Spleen (tissue), 7 donors: ENCODE measurements around the gene MECP2.

Experiments
- POLR2A ChIP-seq, 3 donors: fragments of 450-650 bp; IDR thresholded peaks; one replicate each; pipeline ENCODE4 v1.5.1; 2017; ENCODE audit warnings: antibody characterized with exemption in 3 of 3, mild to moderate bottlenecking in 1 of 3
- POLR2AphosphoS5 ChIP-seq, 3 donors: sonication (generic); formaldehyde crosslinking; IDR thresholded peaks; one replicate each; pipeline ENCODE4 v1.5.1; 2017; ENCODE audit warnings: antibody characterized with exemption in 3 of 3
- TF ChIP-seq, protein P1 (sequence below), 11 experiments: fragments of 200-600 bp in 7 of 11; fragments of 450-650 bp in 4 of 11; sonication (generic) in 4 of 11; IDR thresholded peaks in 8 of 11; conservative IDR thresholded peaks in 3 of 11; 1 replicate in 7 of 11; 2 replicates in 4 of 11; pipeline versions ENCODE4 v1.4.0 to v1.8.0; 2016 to 2021; ENCODE audit warnings: antibody characterized with exemption in 11 of 11, inconsistent platforms in 4 of 11, mild to moderate bottlenecking in 1 of 11
- donor health status: DM: no; HTN: no; CAD: no; lungs with moderate emphysema.
- donor health status: DM: no; HTN: no; CAD: no.
- donor health status: DM: no; HTN: no; CAD: no.

DNA sequence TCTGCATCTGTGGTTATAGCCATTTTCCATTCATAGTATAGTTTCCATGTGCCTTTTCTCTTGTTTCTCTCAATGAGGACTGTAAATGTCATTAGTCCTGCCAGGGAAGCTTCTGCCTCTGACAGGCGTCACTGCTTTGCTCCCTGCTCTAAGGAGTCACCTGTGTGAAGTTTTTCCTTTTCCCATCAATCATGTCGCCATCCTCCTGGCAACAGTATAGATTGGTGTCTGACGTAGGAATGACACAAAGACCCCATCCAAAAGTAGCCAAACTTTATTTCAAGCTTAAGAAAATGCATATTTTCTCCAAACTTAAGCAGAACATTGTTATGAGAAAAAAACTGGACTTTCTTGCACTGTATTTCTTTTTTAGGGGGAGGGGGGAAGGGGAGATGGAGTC, 23.1 kb upstream of the MECP2 start:
- TF ChIP-seq, protein P1, sequence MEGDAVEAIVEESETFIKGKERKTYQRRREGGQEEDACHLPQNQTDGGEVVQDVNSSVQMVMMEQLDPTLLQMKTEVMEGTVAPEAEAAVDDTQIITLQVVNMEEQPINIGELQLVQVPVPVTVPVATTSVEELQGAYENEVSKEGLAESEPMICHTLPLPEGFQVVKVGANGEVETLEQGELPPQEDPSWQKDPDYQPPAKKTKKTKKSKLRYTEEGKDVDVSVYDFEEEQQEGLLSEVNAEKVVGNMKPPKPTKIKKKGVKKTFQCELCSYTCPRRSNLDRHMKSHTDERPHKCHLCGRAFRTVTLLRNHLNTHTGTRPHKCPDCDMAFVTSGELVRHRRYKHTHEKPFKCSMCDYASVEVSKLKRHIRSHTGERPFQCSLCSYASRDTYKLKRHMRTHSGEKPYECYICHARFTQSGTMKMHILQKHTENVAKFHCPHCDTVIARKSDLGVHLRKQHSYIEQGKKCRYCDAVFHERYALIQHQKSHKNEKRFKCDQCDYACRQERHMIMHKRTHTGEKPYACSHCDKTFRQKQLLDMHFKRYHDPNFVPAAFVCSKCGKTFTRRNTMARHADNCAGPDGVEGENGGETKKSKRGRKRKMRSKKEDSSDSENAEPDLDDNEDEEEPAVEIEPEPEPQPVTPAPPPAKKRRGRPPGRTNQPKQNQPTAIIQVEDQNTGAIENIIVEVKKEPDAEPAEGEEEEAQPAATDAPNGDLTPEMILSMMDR (IDR thresholded peaks at IDR 0.05 in 8 of 11, conservative IDR thresholded peaks at IDR 0.05 in 3 of 11): no peak
- no peak for TF ChIP-seq POLR2A (IDR thresholded peaks at IDR 0.05)
- TF ChIP-seq POLR2AphosphoS5 (IDR thresholded peaks at IDR 0.05): no peak
